ENCODE measurements around the gene CCDC170. TPM values are rescaled to one million over a fixed set of nuclear protein-coding genes. Genes with fewer than 3 reads are reported as not detected.

Gene CCDC170
- total RNA-seq, 1 experiment from 2014 or later, result not detected

GRCh38 chr6:151561238-151561637 is 67.4 kb downstream of the CCDC170 start:
- no peaks in the 10 kb centered on the region for H3K9me3 ChIP-seq (ENCODE audit: low read length)
- no peak overlapping the region for H2AFZ ChIP-seq (ENCODE audit: low read length)
- no peaks in the 10 kb centered on the region for H4K20me1 ChIP-seq (ENCODE audit: low read length)
- no peak for TF ChIP-seq EZH2 (IDR thresholded peaks at IDR 0.05; ENCODE audit: low read length, unreplicated experiment)
- TF ChIP-seq EZH2phosphoT487 (IDR thresholded peaks at IDR 0.05; ENCODE audit: borderline replicate concordance, low read length), result no peak
- no peak for TF ChIP-seq CTCF (conservative IDR thresholded peaks at IDR 0.05; ENCODE audit: low read depth, low read length)
- no peaks in the 10 kb centered on the region for H3F3A ChIP-seq (ENCODE audit: low read length, unreplicated experiment)
- no peaks in the 10 kb centered on the region for H3K79me2 ChIP-seq (ENCODE audit: low read length)
- no peak overlapping the region for H3K4me2 ChIP-seq (ENCODE audit: low read length)
- H3K9ac ChIP-seq (ENCODE audit: low read length), result no peak overlapping the region
- H3K9me2 ChIP-seq (replicated peaks; ENCODE audit: low read length), result no peaks in the 10 kb centered on the region
- no peak for DNase-seq
- no TSS peak for BruUV-seq (replicated peaks)
- POLR2A ChIA-PET (ENCODE audit: unreplicated experiment), result no interaction called here
- no peaks in the 10 kb centered on the region for H3K4me1 ChIP-seq (ENCODE audit: insufficient read depth, low read length)
- H3K36me3 ChIP-seq (ENCODE audit: low read depth, low read length), result no peaks in the 10 kb centered on the region
- CTCF ChIA-PET, result no interaction called here
- ATAC-seq, result no peak
- H3K27me3 ChIP-seq (ENCODE audit: low read length), result no peaks in the 10 kb centered on the region
- H3K27ac ChIP-seq (ENCODE audit: low read length), result no peak overlapping the region
- intact Hi-C loops (cut with micrococcal nuclease), result no loop called here
- no peak overlapping the region for H3K4me3 ChIP-seq (ENCODE audit: low read length)

GRCh38 chr6:151564654-151565053 is 70.8 kb downstream of the CCDC170 start:
- no peaks in the 10 kb centered on the region for H3K79me2 ChIP-seq (ENCODE audit: low read length)
- intact Hi-C loops (cut with micrococcal nuclease), result no loop called here
- no peaks in the 10 kb centered on the region for H3K9me2 ChIP-seq (replicated peaks; ENCODE audit: low read length)
- H3K4me3 ChIP-seq (ENCODE audit: low read length), result no peak overlapping the region
- no TSS peak for BruUV-seq (replicated peaks)
- no peak overlapping the region for H2AFZ ChIP-seq (ENCODE audit: low read length)
- H3K36me3 ChIP-seq (ENCODE audit: low read depth, low read length), result no peaks in the 10 kb centered on the region
- H3K4me2 ChIP-seq (ENCODE audit: low read length), result no peak overlapping the region
- H3K27me3 ChIP-seq (ENCODE audit: low read length), result no peaks in the 10 kb centered on the region
- DNase-seq (no peak), ATAC-seq (no peak)
- H3F3A ChIP-seq (ENCODE audit: low read length, unreplicated experiment), result no peaks in the 10 kb centered on the region
- H3K4me1 ChIP-seq (ENCODE audit: insufficient read depth, low read length), result no peaks in the 10 kb centered on the region
- TF ChIP-seq EZH2 (IDR thresholded peaks at IDR 0.05; ENCODE audit: low read length, unreplicated experiment) (no peak), EZH2phosphoT487 (IDR thresholded peaks at IDR 0.05; ENCODE audit: borderline replicate concordance, low read length) (no peak), CTCF (conservative IDR thresholded peaks at IDR 0.05; ENCODE audit: low read depth, low read length) (no peak)
- CTCF ChIA-PET, result no interaction called here
- H4K20me1 ChIP-seq (ENCODE audit: low read length), result no peaks in the 10 kb centered on the region
- no peaks in the 10 kb centered on the region for H3K9me3 ChIP-seq (ENCODE audit: low read length)
- POLR2A ChIA-PET (ENCODE audit: unreplicated experiment), result no interaction called here
- H3K27ac ChIP-seq (ENCODE audit: low read length), result no peak overlapping the region
- no peak overlapping the region for H3K9ac ChIP-seq (ENCODE audit: low read length)

GRCh38 chr6:151565940-151566339 is 72.1 kb downstream of the CCDC170 start:
- DNase-seq (no peak), ATAC-seq (no peak)
- H3K4me1 ChIP-seq (ENCODE audit: insufficient read depth, low read length), result no peaks in the 10 kb centered on the region
- H2AFZ ChIP-seq (ENCODE audit: low read length), result no peak overlapping the region
- no peak overlapping the region for H3K4me3 ChIP-seq (ENCODE audit: low read length)
- no peaks in the 10 kb centered on the region for H3K9me2 ChIP-seq (replicated peaks; ENCODE audit: low read length)
- ChIA-PET POLR2A (ENCODE audit: unreplicated experiment) (no interaction called here), CTCF (no interaction called here)
- no peak for TF ChIP-seq EZH2phosphoT487 (IDR thresholded peaks at IDR 0.05; ENCODE audit: borderline replicate concordance, low read length)
- TF ChIP-seq EZH2 (IDR thresholded peaks at IDR 0.05; ENCODE audit: low read length, unreplicated experiment), result no peak
- TF ChIP-seq CTCF (conservative IDR thresholded peaks at IDR 0.05; ENCODE audit: low read depth, low read length), result no peak
- no peak overlapping the region for H3K9ac ChIP-seq (ENCODE audit: low read length)
- H3K27ac ChIP-seq (ENCODE audit: low read length), result no peak overlapping the region
- no peaks in the 10 kb centered on the region for H3F3A ChIP-seq (ENCODE audit: low read length, unreplicated experiment)
- H3K9me3 ChIP-seq (ENCODE audit: low read length), result no peaks in the 10 kb centered on the region
- no peaks in the 10 kb centered on the region for H3K36me3 ChIP-seq (ENCODE audit: low read depth, low read length)
- no peaks in the 10 kb centered on the region for H3K79me2 ChIP-seq (ENCODE audit: low read length)
- no peak overlapping the region for H3K4me2 ChIP-seq (ENCODE audit: low read length)
- H4K20me1 ChIP-seq (ENCODE audit: low read length), result no peaks in the 10 kb centered on the region
- H3K27me3 ChIP-seq (ENCODE audit: low read length), result no peaks in the 10 kb centered on the region
- intact Hi-C loops (cut with micrococcal nuclease), result no loop called here
- no TSS peak for BruUV-seq (replicated peaks)
